HG03565 (cell line): ENCODE measurements around the gene TMEM116.

Experiments used
- ATAC-seq: cut with Tn5 transposase; IDR thresholded peaks from one replicate; pipeline ENCODE4 v1.9.1; 2021; ENCODE audit warnings: mild to moderate bottlenecking, moderate library complexity; ENCODE audit not compliant: unreplicated experiment

TMEM116 gene

GRCh38 chr12:111905502-111905901 lies 107.5 kb downstream of the TMEM116 start:
- ATAC-seq: no peak

- no peak for ATAC-seq
Observed at GRCh38 chr12:111904446-111904975, 108.5 kb downstream of the TMEM116 start.

- no peak for ATAC-seq
Observed at GRCh38 chr12:111901182-111901581, 111.8 kb downstream of the TMEM116 start.

GRCh38 chr12:111894556-111894955 lies 118.4 kb downstream of the TMEM116 start:
- ATAC-seq: no peak

- no peak for ATAC-seq
Observed at GRCh38 chr12:111893287-111893686, 119.7 kb downstream of the TMEM116 start.

- ATAC-seq: no peak
Observed at GRCh38 chr12:111887926-111888745, 124.8 kb downstream of the TMEM116 start.

- no peak for ATAC-seq
Observed at GRCh38 chr12:111886662-111887545, 126.1 kb downstream of the TMEM116 start.

- no peak for ATAC-seq
Observed at GRCh38 chr12:111881716-111882115, 131.2 kb downstream of the TMEM116 start.
